Thoracic aorta (tissue), 2 donors: ENCODE data around the gene TNRC6A. TPM values are rescaled to one million over a fixed set of nuclear protein-coding genes. Genes with fewer than 3 reads are reported as not detected.

Source experiments
- ATAC-seq: fragments of 150-250 bp; one replicate; pipeline ENCODE4 v1.8.0; 2017; ENCODE audit warnings: low read depth; ENCODE audit not compliant: insufficient number of reproducible peaks, low FRiP score
- DNase-seq: peaks from one replicate; pipeline ENCODE4 v3.0.0-alpha.2; 2020; ENCODE audit warnings: low spot score
- H3K27ac ChIP-seq, 2 donors: fragments of 200-600 bp; sonication (generic); 1 replicate in 1 of 2; 2 replicates in 1 of 2; pipeline ENCODE4 v1.5.1; 2016; ENCODE audit warnings: mild to moderate bottlenecking in 2 of 2, moderate library complexity in 2 of 2
- H3K27me3 ChIP-seq: fragments of 200-600 bp; sonication (generic); replicated peaks from 2 replicates; pipeline ENCODE4 v1.6.0; 2016; ENCODE audit warnings: mild to moderate bottlenecking; ENCODE audit not compliant: insufficient read depth
- H3K36me3 ChIP-seq: fragments of 200-600 bp; sonication (generic); one replicate; pipeline ENCODE4 v1.5.1; 2016
- H3K4me1 ChIP-seq, 2 donors: fragments of 200-600 bp; sonication (generic); 1 replicate in 1 of 2; 2 replicates in 1 of 2; pipeline versions ENCODE4 v1.5.1 to v1.6.0; 2016; ENCODE audit warnings: low read depth in 2 of 2, mild to moderate bottlenecking in 1 of 2; ENCODE audit not compliant: control insufficient read depth in 1 of 2
- H3K4me3 ChIP-seq: fragments of 200-600 bp; sonication (generic); 2 replicates; pipeline ENCODE4 v1.5.1; 2016; ENCODE audit warnings: mild to moderate bottlenecking
- H3K9me3 ChIP-seq: fragments of 200-600 bp; sonication (generic); 2 replicates; pipeline ENCODE4 v1.5.1; 2016
- total RNA-seq, 2 donors: library from RNA; depleted of rRNA; stranded (reverse); fragments of >200 nt; gene quantifications; one replicate each; pipeline versions ENCODE4 v1.1.0 to v1.2.3, GENCODE V29; 2016
- TF ChIP-seq, protein P1 (sequence below): fragments of 200-600 bp; sonication (generic); IDR thresholded peaks from one replicate; pipeline ENCODE4 v1.5.1; 2019; ENCODE audit warnings: antibody characterized with exemption

The TNRC6A gene
- total RNA-seq, 2 donors from 2014 or later: 45.6 to 85.4 TPM

DNA sequence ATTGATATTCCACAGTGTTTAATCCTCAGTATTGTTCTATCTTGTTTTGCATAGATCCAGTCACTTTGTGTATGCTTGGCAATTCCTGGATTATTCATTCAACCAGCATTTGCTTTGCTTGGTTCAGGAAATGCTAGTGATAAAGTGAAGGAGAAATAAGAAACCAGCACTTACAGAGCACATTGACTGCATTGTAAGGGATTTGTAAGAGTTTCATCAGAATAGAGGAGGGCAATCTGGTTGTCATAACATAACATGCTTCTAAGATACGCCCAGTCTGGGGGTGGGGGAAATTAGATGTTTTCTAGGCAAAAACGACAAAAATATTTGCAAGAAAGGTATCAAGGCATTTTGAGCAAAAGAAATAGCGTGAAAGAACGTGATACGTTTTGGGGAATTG lies 40.4 kb downstream of the TNRC6A start:
- DNase-seq (no peak), ATAC-seq (no peak)
- peak overlapping the region in 1 of 2 donors; percentile 7 for H3K27ac ChIP-seq
- H3K9me3 ChIP-seq: no peaks in the 10 kb centered on the region
- no peak overlapping the region for H3K4me3 ChIP-seq
- H3K4me1 ChIP-seq: peaks cover 11 to 39% of the 10 kb centered on the region in 2 donors
- peaks cover 4% of the 10 kb centered on the region for H3K36me3 ChIP-seq
- H3K27me3 ChIP-seq: no peaks in the 10 kb centered on the region
- TF ChIP-seq, protein P1, sequence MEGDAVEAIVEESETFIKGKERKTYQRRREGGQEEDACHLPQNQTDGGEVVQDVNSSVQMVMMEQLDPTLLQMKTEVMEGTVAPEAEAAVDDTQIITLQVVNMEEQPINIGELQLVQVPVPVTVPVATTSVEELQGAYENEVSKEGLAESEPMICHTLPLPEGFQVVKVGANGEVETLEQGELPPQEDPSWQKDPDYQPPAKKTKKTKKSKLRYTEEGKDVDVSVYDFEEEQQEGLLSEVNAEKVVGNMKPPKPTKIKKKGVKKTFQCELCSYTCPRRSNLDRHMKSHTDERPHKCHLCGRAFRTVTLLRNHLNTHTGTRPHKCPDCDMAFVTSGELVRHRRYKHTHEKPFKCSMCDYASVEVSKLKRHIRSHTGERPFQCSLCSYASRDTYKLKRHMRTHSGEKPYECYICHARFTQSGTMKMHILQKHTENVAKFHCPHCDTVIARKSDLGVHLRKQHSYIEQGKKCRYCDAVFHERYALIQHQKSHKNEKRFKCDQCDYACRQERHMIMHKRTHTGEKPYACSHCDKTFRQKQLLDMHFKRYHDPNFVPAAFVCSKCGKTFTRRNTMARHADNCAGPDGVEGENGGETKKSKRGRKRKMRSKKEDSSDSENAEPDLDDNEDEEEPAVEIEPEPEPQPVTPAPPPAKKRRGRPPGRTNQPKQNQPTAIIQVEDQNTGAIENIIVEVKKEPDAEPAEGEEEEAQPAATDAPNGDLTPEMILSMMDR: no peak

DNA sequence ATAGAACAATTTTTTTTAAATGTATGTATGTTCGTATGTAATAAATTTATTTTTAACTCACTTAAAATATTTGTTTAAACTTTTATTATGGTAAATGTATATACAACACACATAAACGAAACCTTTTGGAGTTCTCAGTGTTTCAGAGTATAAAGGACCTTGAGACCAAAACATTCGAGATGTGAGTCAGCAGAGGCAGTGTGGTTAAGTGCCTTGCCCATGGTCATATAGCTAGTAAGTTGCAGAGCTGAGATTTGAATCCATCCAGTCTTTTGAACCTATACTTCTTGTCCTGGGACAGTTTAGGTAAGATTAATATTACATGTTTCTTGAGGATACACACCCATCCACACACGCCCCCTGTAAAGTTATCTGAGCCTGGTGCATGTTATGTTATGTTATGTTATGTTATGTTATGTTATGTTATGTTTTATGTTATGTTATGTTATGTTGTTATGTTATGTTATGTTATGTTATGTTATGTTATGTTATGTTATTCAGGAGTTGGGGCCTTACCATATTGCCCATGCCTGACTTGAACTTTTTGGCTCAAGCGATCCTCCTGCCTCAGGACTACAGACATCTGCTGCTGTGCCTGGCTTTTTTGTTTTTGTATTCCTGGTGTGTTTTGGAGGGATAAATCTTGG lies 41.8 kb downstream of the TNRC6A start:
- H3K9me3 ChIP-seq: no peaks in the 10 kb centered on the region
- peaks cover 11 to 48% of the 10 kb centered on the region in 2 donors for H3K4me1 ChIP-seq
- DNase-seq (no peak), ATAC-seq (no peak)
- peaks cover 4% of the 10 kb centered on the region for H3K36me3 ChIP-seq
- peak overlapping the region in 1 of 2 donors; percentile 7 for H3K27ac ChIP-seq
- TF ChIP-seq, protein P1: no peak
- H3K27me3 ChIP-seq: no peaks in the 10 kb centered on the region
- no peak overlapping the region for H3K4me3 ChIP-seq

DNA sequence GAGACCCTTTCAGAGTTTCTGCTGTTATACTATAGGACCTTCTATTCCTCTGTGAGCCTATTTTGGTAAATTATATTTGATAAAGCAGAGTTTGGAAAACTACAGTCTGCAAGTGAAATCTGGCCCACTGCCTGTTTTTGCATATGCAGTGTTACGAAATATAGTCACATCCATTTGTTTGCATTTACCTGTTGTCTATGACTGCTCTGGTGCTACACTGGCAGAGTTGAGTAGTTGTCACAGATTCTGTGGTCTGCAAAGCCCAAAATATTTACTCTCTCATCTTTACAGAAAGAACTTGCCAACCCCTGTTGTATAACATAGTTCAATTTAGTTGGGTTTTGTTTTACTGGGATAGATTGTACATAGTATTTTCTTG lies 42.3 kb downstream of the TNRC6A start:
- H3K4me1 ChIP-seq: peaks cover 11 to 53% of the 10 kb centered on the region in 2 donors
- peak overlapping the region in 1 of 2 donors; percentile 7 for H3K27ac ChIP-seq
- no peak for DNase-seq

DNA sequence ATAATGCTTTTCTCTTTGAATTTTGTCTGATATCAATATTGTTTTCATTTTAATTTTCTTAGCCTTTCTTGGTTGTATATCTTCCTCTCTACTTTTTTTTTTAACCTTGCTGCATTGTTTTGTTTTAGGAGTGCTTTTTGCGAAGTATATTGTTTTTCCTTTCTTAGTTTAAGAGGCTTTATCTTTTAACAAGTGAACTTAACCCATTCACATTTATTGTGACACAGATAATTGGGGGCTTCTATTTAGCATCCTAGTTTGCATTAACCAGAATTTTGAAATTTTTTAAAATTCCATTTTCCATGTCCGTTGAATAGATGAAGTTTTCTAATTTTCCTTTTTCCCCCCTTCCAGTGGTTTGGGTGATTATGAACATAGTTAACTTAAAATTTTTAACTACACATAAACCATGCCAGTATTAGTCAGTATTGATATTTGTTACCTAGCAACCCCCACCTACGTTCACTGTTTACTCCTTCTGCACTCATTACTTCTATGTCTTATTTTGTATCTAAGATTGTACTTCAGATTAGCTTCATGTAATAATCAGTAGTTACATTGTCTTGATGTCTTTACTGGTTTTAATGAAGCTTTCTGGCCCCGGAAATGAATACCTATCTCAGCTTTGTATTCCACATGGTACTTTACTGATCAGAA lies 44.4 kb downstream of the TNRC6A start:
- Histone ChIP-seq H3K27me3 (no peaks in the 10 kb centered on the region), H3K27ac (no peak overlapping the region), H3K36me3 (peaks cover 7% of the 10 kb centered on the region), H3K9me3 (no peaks in the 10 kb centered on the region), H3K4me3 (no peak overlapping the region), H3K4me1 (peaks cover 11 to 75% of the 10 kb centered on the region in 2 donors)
- TF ChIP-seq, protein P1: no peak
- ATAC-seq (no peak), DNase-seq (no peak)

More for the DNA sequence above, 42.3 kb downstream of the TNRC6A start:
- Histone ChIP-seq H3K27me3 (no peaks in the 10 kb centered on the region), H3K9me3 (no peaks in the 10 kb centered on the region), H3K4me3 (no peak overlapping the region), H3K36me3 (peaks cover 4% of the 10 kb centered on the region)
- TF ChIP-seq, protein P1: no peak
- ATAC-seq: no peak

DNA sequence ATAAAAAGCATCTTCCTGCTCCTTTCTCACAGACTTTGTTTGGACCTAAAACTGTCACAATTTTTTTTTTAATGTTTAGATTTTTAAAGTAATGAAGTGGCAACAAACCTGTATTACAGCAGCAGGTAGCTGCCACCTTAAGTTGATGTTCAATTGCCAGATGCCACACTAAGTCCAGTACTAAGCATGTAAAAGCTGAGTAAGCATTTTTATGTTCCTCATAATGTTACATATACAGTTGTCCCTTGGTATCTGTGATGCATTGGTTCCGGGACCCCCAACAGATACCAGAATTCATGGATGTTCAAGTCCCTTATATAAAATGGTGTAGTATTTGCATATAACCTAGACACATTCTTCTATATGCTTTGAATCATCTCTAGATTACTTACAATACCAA lies 45.1 kb downstream of the TNRC6A start:
- DNase-seq (no peak), ATAC-seq (no peak)
- Histone ChIP-seq H3K4me1 (peaks cover 10 to 77% of the 10 kb centered on the region in 2 donors), H3K36me3 (peaks cover 7% of the 10 kb centered on the region), H3K9me3 (no peaks in the 10 kb centered on the region), H3K27me3 (no peaks in the 10 kb centered on the region), H3K27ac (no peak overlapping the region), H3K4me3 (no peak overlapping the region)
- TF ChIP-seq, protein P1: no peak
